Muscle layer of duodenum (tissue), 2 donors: ENCODE results near the gene SLN.

Source experiments
- H3K27ac ChIP-seq: one replicate; pipeline ENCODE4 v1.7.0; 2013; ENCODE audit warnings: mild to moderate bottlenecking, low read length
- H3K27me3 ChIP-seq: one replicate; pipeline ENCODE4 v1.7.0; 2013; ENCODE audit warnings: low read depth, mild to moderate bottlenecking, control low read depth, low read length
- H3K36me3 ChIP-seq, 2 donors: one replicate each; pipeline ENCODE4 v1.7.0; 2013; ENCODE audit warnings: low read length in 2 of 2, control low read depth in 1 of 2, mild to moderate bottlenecking in 1 of 2; ENCODE audit not compliant: insufficient read depth in 2 of 2, control insufficient read depth in 1 of 2
- H3K4me1 ChIP-seq, 2 donors: one replicate each; pipeline ENCODE4 v1.7.0; 2013; ENCODE audit warnings: low read length in 2 of 2, mild to moderate bottlenecking in 2 of 2, control low read depth in 1 of 2, moderate library complexity in 1 of 2; ENCODE audit not compliant: insufficient read depth in 2 of 2, control insufficient read depth in 1 of 2
- H3K4me3 ChIP-seq, 2 donors: one replicate each; pipeline ENCODE4 v1.7.0; 2013; ENCODE audit warnings: low read length in 2 of 2, low read depth in 1 of 2, mild to moderate bottlenecking in 1 of 2
- H3K9me3 ChIP-seq, 2 donors: one replicate each; pipeline ENCODE4 v1.7.0; 2013; ENCODE audit warnings: low read length in 2 of 2, control low read depth in 1 of 2, mild to moderate bottlenecking in 1 of 2; ENCODE audit not compliant: control insufficient read depth in 1 of 2
- donor health status: healthy.

SLN gene

DNA sequence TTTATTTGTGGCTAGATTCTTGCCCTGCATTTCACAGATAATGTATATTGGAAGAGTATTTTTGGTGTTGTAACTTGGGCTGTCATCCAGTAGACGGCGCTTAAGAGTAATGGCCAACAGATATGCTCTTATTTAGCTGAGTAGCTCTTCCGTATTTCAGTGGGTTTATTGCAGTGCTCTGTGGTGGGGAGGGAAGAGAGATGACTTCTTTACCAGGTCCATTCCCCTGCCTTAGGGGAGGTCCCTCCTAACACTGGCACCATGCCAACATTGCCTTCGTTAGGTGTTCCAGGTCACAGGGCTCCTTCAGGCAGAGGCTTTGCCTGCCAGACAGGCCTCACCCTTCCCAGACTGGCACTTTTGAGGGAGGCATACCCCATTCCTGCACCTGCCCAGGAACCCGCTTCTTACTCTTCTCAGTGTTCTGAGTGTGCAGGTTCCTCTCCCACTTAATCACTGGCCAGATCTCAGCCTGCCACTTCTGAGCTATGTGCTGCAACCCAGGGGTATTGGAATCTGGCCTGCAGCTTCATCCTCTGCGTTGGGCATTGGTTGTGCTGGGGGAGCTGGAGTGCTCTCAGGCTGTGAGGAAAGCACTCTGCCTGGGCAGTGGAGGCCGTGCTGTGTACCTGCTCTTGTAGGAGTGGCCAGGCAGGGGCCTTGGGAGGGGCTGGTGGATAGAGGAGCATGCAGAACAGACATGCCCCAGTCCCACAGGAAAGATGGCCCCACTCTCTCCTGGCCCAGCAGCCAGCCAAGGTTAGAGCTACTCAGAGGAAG lies 29.4 kb upstream of the SLN start:
- Histone ChIP-seq H3K27ac (no peak overlapping the region), H3K9me3 (no peaks in the 10 kb centered on the region), H3K4me3 (no peak overlapping the region), H3K4me1 (no peaks in the 10 kb centered on the region), H3K27me3 (no peaks in the 10 kb centered on the region), H3K36me3 (no peaks in the 10 kb centered on the region)

DNA sequence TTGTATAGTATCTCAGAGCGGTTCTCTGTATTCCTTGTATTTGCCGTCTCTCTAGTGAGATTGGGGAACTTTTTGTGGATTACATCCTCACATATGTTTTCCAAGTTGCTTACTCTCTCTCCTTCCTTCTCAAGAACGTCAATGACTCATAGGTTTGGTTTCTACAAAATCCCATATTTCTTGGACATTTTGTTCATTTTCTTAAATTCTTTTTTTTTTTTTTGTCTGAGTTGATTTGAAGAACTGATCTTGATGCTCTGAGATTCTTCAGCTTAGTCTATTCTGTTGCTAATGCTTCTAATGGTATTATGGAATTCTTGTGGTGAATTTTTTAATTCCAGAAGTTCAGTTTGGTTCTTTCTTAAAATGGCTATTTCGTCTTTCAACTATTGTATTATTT lies 28.4 kb upstream of the SLN start:
- Histone ChIP-seq H3K27me3 (no peaks in the 10 kb centered on the region), H3K4me1 (no peaks in the 10 kb centered on the region), H3K4me3 (no peak overlapping the region), H3K36me3 (no peaks in the 10 kb centered on the region), H3K27ac (no peak overlapping the region), H3K9me3 (no peaks in the 10 kb centered on the region)

DNA sequence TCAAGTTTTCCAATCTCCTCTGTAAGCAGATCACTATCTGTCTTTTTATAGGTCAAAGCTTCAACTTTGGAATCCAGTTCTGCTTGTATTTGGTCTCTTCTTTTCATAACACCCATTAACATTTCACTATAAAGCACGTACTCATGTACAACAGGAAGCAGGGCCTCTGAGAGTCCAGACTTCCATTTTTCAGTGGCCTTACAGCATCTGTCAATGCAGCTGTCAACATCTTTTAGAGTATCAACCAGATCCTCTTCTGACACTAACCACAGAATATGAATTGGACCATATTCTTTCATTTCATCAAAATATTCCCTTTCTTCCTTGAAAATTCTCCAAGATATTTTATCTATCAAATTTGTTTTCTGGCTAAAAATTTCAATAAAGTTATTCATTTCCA lies 24.7 kb upstream of the SLN start:
- Histone ChIP-seq H3K4me1 (no peaks in the 10 kb centered on the region), H3K9me3 (no peaks in the 10 kb centered on the region), H3K27ac (no peak overlapping the region), H3K27me3 (no peaks in the 10 kb centered on the region), H3K36me3 (no peaks in the 10 kb centered on the region), H3K4me3 (no peak overlapping the region)

DNA sequence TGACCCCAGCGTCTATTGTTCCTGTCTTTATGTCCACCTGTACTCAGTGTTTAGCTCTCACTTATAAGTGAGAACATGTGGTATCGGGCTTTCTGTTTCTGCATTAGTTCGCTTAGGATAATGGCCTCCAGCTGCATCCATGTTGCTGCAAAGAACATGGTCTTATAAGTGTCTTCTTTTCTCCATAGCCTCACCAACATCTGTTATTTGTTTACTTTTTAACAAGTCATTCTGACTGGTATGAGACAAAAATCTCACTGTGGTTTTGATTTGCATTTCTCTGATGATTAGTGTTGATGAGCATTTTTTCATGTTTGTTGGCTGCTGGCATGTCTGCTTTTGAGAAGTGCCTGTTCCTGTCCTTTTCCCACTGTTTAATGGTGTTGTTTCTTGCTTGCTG lies 21.7 kb upstream of the SLN start:
- Histone ChIP-seq H3K4me1 (no peaks in the 10 kb centered on the region), H3K4me3 (no peak overlapping the region), H3K9me3 (no peaks in the 10 kb centered on the region), H3K36me3 (no peaks in the 10 kb centered on the region), H3K27me3 (no peaks in the 10 kb centered on the region), H3K27ac (no peak overlapping the region)

DNA sequence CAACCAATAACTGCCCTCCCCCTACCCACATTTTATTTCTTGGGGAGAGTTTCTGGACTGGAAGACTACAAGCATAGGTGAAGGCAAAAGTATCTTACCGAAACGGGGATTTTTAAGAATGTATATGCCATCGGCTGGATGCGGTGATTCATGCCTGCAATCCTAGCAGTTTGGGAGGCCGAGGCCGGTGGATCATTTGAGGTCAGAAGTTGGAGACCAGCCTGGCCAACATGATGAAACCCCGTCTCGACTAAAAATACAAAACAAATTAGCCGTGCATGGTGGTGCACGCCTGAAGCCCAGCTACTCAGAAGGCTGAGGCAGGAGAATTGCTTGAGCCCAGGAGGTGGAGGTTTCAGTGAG lies 20.8 kb upstream of the SLN start:
- Histone ChIP-seq H3K27me3 (no peaks in the 10 kb centered on the region), H3K4me3 (no peak overlapping the region), H3K27ac (no peak overlapping the region), H3K9me3 (no peaks in the 10 kb centered on the region), H3K36me3 (no peaks in the 10 kb centered on the region), H3K4me1 (no peaks in the 10 kb centered on the region)

DNA sequence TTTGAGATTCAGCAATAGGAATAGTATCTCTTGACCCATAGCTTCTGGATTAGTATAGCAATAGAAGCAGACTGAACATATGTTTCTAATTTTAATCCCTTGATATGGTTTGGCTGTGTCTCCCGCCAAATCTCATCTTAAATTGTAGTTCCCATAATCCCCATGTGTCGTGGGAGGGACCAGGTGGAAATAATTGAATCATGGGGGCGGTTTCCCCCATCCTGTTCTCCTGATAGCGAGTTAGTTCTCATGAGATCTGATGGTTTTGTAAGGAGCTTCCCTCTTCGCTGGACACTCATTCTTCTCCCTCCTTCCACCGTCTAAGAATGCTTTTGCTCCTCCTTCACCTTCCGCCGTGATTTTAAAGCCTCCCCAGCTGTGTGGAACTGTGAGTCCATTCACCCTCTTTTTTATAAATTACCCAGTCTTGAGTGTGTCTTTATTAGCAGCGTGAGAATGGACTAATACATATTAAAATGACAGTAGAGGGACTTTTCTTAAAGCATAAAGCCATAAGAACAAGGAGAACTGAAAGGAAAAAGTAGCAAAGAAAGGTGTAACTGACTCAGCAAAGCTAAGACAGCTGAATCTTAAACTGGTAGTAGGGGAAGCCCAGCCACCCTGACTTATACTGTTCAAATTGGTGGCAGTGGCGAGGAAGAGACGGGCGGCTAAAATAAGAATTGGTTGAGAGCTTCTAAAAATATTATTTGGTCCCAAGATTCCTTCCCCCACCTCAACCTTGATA lies 20.3 kb upstream of the SLN start:
- Histone ChIP-seq H3K9me3 (no peaks in the 10 kb centered on the region), H3K36me3 (no peaks in the 10 kb centered on the region), H3K27ac (no peak overlapping the region), H3K4me3 (no peak overlapping the region), H3K4me1 (no peaks in the 10 kb centered on the region), H3K27me3 (no peaks in the 10 kb centered on the region)

DNA sequence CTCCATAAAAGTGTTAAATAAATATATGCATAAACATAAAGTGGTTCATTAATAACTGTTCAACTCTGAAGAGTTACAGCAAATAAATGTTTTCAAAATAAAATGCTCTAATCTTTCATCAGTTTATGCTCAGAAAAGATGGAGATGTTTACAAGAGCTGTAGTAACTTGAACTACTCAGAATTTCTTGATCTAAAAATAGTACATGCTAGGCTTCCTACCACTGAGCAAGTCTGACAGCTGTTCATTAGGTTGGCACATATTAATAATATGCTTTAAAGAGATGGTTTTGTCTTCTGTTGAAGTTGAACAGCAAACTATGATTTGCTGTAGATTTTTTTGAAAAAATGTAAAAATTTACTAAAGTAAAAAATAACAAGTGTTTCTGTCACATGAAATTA lies 10.8 kb upstream of the SLN start:
- H3K9me3 ChIP-seq = no peaks in the 10 kb centered on the region
- H3K27me3 ChIP-seq = no peaks in the 10 kb centered on the region
- H3K4me1 ChIP-seq = peaks cover 0 to 7% of the 10 kb centered on the region in 2 donors
- no peaks in the 10 kb centered on the region for H3K36me3 ChIP-seq
- H3K4me3 ChIP-seq = no peak overlapping the region
- H3K27ac ChIP-seq = no peak overlapping the region

DNA sequence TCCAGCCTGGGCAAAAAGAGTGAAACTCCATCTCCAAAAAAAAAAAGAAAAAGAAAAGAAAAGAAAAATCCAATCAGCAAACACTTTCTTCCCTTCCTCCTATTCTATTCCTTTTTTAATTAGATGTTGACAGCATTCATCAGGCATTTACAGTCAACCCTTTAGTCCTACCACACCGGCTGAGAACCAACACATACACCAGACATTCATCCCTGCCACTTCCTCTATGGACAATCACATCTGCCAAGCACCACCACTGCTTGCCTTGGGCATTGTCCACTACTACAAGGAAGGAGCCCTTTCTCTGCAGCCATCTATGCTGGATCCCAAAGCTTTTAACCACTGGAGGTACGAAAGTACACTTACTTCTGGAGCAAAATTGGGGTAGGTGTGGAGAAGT lies 9.4 kb upstream of the SLN start:
- Histone ChIP-seq H3K9me3 (no peaks in the 10 kb centered on the region), H3K36me3 (no peaks in the 10 kb centered on the region), H3K27me3 (no peaks in the 10 kb centered on the region), H3K4me1 (peaks cover 0 to 7% of the 10 kb centered on the region in 2 donors), H3K27ac (no peak overlapping the region), H3K4me3 (no peak overlapping the region)

DNA sequence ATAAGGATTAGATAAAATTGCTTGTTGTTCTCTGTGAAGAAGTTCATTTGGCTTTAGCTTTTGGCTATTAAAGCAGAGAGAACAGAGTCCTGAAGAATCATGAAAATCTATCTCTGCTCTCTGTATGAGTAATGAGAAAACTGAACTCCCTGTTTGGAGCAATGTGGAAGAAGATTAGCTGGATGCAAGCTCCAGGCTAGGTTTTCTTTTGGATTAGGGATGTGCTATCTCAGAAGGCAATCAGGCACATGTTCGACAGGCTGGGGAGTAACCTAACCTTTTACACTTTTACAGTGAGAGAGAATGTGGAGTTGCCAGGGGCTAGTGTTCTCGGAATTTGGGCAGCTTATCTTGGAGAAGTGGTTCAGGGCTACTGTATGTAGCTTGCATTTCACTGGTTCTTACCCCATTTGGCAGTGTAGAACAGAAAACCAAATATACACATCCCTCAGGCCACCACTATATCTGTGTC lies 8.5 kb upstream of the SLN start:
- Histone ChIP-seq H3K4me3 (no peak overlapping the region), H3K4me1 (peaks cover 0 to 7% of the 10 kb centered on the region in 2 donors), H3K36me3 (no peaks in the 10 kb centered on the region), H3K27ac (no peak overlapping the region), H3K27me3 (no peaks in the 10 kb centered on the region), H3K9me3 (no peaks in the 10 kb centered on the region)

DNA sequence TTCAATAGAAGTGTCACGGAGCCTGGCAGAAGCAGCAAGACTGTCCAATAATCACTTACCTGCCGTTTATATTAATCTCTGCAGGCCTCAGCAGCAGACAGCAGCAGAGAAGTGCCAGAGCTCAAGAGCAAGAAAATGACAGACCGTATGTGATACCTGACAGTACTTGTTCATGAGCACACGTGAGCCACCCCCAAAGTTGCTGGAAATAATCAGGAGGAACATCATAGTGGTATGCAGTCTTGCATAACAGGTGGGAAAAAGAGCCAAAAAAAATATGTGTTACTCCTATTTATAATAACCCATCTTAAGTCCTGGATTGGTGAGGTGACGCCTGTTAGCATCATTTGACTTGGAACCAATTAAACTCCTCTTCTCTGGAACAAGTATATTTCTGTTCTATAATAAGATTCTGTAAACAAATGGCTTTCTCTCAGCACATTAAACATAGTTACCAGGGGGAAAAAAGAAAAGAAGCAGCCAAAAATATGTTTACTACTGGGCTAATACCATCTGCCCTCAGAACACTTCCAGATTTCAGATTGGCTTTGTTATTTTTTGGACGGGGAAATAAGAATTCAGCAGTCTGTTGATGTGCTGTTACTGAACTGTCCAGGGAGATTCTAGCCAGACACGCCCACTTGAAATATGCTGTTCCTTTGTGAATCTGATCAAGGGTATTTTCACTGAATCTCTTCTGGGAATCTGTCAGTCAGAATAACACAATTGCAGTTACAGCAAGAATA lies 7.9 kb upstream of the SLN start:
- Histone ChIP-seq H3K27me3 (no peaks in the 10 kb centered on the region), H3K9me3 (no peaks in the 10 kb centered on the region), H3K27ac (no peak overlapping the region), H3K4me3 (no peak overlapping the region), H3K36me3 (no peaks in the 10 kb centered on the region), H3K4me1 (peaks cover 0 to 7% of the 10 kb centered on the region in 2 donors)

DNA sequence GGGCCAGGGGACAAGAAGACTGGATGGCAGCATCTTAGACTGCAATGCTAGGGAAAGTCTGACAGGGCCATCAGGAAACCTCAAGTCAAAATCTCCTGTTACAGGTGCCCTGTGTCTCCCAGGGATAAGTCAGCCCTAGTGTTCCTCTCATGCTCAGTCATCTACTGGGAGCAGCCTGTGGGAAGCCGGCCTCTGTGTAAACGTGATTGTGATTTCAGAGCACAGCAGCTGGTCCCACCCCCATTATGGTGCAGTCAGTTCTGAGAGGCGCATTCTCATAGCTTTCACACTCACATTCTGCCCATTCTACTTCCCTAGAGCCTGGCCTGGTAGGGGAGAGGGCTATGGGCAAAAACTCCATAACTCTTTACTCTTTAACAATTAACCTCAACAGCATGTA lies 7.2 kb upstream of the SLN start:
- Histone ChIP-seq H3K36me3 (no peaks in the 10 kb centered on the region), H3K27ac (no peak overlapping the region), H3K4me1 (peaks cover 0 to 7% of the 10 kb centered on the region in 2 donors), H3K4me3 (no peak overlapping the region), H3K27me3 (no peaks in the 10 kb centered on the region), H3K9me3 (no peaks in the 10 kb centered on the region)
